Left cardiac atrium (tissue), 4 donors: ENCODE data around the gene ZFP36. TPM values are rescaled to one million over a fixed set of nuclear protein-coding genes. Genes with fewer than 3 reads are reported as not detected.
A peak's percentile ranks its signal among the peaks of the same experiment; 100 is the strongest.
"Not testable (repeated sequence)": the region's sequence is repeated elsewhere in the genome, so short reads cannot be mapped to it uniquely, and the experiment has no call there.

ENCODE experiments used
- ATAC-seq, 2 donors: fragments of 200-7000 bp; cut with Tn5 transposase; one replicate each; pipeline ENCODE4 v1.9.1; 2020; ENCODE audit warnings: mild to moderate bottlenecking in 2 of 2, moderate library complexity in 2 of 2
- DNase-seq: peaks from one replicate; pipeline ENCODE4 v3.0.0-alpha.2; 2020
- intact Hi-C, 2 donors: fragments of 100-400 bp; cut with DNase I; formaldehyde crosslinking; loops; one replicate each; pipeline versions ENCODE4 v1.14.1 to v1.15.1; 2022 to 2023
- long read RNA-seq: library from polyadenylated mRNA; unstranded; transcript quantifications from one replicate; pipeline ENCODE4 v2.0.0, GENCODE V29; 2021
- total RNA-seq, 2 donors: library from RNA; stranded (reverse); fragmentation: NEBNext Ultra II Directional; extraction: Animal tissue kit (Norgen Biotek cat#: 25700); gene quantifications; one replicate each; pipeline ENCODE4 v1.2.1, GENCODE V29; 2021
- donor health status: DM: no; HTN: yes; CAD: no.
- donor health status: DM: no; HTN: yes; CAD: no; lungs with severe emphysema.
- donor health status: DM: yes; HTN: yes; CAD: no.
- donor health status: Dilated cardiomyopathy.

ZFP36 gene
- 100 to 1,000 TPM in 1 of 2 donors, 10 to 100 TPM in 1; 93.5 to 156 TPM for total RNA-seq
- long read RNA-seq, transcript ZFP36-203 (2 exons, 1,786 nt): major isoform, 17 of 78 reads
- long read RNA-seq, partial matches to known transcripts: 61 of 78 reads
- long read RNA-seq, other reads (novel, unspliced or antisense): 0 of 78 reads

- intact Hi-C loops: no loop called here
- DNase-seq (peak; percentile 92), ATAC-seq (peak; percentile 45 to 49)
Observed at GRCh38 chr19:39406656-39407409, at the start of gene ZFP36. Gene ZFP36 (plus strand): TSS chr19:39406847. CDS start chr19:39406905, 58 bp downstream.

GRCh38 chr19:39359026-39359425, 47.6 kb upstream of the ZFP36 start:
- ATAC-seq (no peak), DNase-seq (no peak)
- intact Hi-C loops: no loop called here

GRCh38 chr19:39360599-39360998, 46.0 kb upstream of the ZFP36 start:
- DNase-seq (no peak), ATAC-seq (no peak)
- intact Hi-C loops: no loop called here

GRCh38 chr19:39362682-39363657, 43.7 kb upstream of the ZFP36 start:
- intact Hi-C loops: no loop called here
- no peak for DNase-seq
- peak in 1 of 2 donors; percentile 91 for ATAC-seq

GRCh38 chr19:39363901-39364457, 42.7 kb upstream of the ZFP36 start:
- ATAC-seq (peak; percentile 52 to 79), DNase-seq (no peak)
- intact Hi-C loops: no loop called here

- intact Hi-C loops: no loop called here
- ATAC-seq (no peak), DNase-seq (no peak)
Observed at GRCh38 chr19:39365531-39365930, 41.1 kb upstream of the ZFP36 start.

- intact Hi-C loops: no loop called here
- no peak for DNase-seq
- no peak for ATAC-seq
Observed at GRCh38 chr19:39369200-39369599, 37.4 kb upstream of the ZFP36 start.

- no peak for DNase-seq
- intact Hi-C loops: no loop called here
- no peak for ATAC-seq
Observed at GRCh38 chr19:39370735-39371134, 35.9 kb upstream of the ZFP36 start.

- ATAC-seq (peak; percentile 93 to 97), DNase-seq (peak; percentile 87)
- intact Hi-C loops: no loop called here
Observed at GRCh38 chr19:39372047-39372802, 34.4 kb upstream of the ZFP36 start.

GRCh38 chr19:39372941-39373340, 33.7 kb upstream of the ZFP36 start:
- intact Hi-C loops: no loop called here
- ATAC-seq: peak in 1 of 2 donors; percentile 47
- DNase-seq: no peak

GRCh38 chr19:39375929-39376328, 30.7 kb upstream of the ZFP36 start:
- no peak for ATAC-seq
- no peak for DNase-seq
- intact Hi-C loops: no loop called here

- ATAC-seq (no peak), DNase-seq (no peak)
- intact Hi-C loops: no loop called here
Observed at GRCh38 chr19:39377373-39378362, 29.0 kb upstream of the ZFP36 start.

- intact Hi-C loops, DNase-seq, ATAC-seq: not testable (repeated sequence)
Observed at GRCh38 chr19:39379366-39379765, 27.3 kb upstream of the ZFP36 start.

- DNase-seq: no peak
- intact Hi-C loops: no loop called here
- ATAC-seq: no peak
Observed at GRCh38 chr19:39379865-39380396, 26.7 kb upstream of the ZFP36 start.

- intact Hi-C loops: no loop called here
- DNase-seq (no peak), ATAC-seq (no peak)
Observed at GRCh38 chr19:39380521-39381502, 25.8 kb upstream of the ZFP36 start.

- DNase-seq (no peak), ATAC-seq (no peak)
- intact Hi-C loops: no loop called here
Observed at GRCh38 chr19:39381910-39382611, 24.6 kb upstream of the ZFP36 start.
